ENCODE results near the gene PCDHB14. TPM values are rescaled to one million over a fixed set of nuclear protein-coding genes. Genes with fewer than 3 reads are reported as not detected.

Gene PCDHB14
- total RNA-seq, 2 donors from 2014 or later, result 0.62 to 1.8 TPM

DNA sequence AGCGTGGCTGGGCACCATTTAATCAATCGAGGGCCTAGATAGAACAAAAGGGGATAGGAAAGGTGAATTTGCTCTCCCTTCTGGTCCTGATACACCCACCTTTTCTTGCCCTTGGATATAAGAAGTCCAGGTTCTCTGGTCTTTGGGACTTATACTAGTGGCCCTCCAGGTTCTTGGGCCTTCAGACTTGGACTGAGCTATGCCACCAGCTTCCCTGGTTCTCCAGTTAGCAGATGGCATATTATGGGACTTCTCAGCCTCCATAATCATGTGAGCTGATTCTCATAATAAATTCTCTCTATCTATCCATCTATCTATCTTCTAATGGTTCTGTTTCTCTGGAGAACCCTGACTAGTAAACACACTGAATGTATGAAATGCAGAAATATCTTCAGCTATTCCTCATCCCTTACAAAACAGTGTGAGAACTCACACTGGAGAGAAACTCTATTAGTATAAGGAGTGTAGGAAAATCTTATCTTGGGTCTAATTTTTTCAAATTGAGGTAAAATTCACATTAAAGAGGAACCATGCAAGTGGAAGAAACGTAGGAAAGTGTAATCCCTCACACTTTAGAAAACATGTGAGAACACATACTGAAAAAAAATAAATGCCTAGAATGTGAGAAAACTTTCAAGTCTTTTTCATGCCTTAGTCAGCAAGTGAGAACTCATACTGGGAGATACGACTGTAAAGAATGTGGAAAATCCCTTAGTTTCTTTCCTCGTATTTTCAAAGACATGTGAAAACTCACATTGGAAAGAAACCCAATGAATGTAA lies 37.5 kb downstream of the PCDHB14 start:
- Histone ChIP-seq H3K27ac (no peak overlapping the region), H3K4me3 (no peak overlapping the region), H3K27me3 (no peaks in the 10 kb centered on the region), H3K9ac (ENCODE audit: low read depth in 2 of 2, low read length in 2 of 2) (no peak overlapping the region), H3K4me1 (no peaks in the 10 kb centered on the region), H3K9me3 (peaks cover 41% of the 10 kb centered on the region), H3K36me3 (no peaks in the 10 kb centered on the region)
- DNase-seq, result no peak
- intact Hi-C loops (cut with DNase I), result no loop called here
- no peak for TF ChIP-seq CTCF (IDR thresholded peaks at IDR 0.05)

GRCh38 chr5:141261238-141261546 lies 38.0 kb downstream of the PCDHB14 start:
- H3K27me3 ChIP-seq, result no peaks in the 10 kb centered on the region
- no peak for DNase-seq
- intact Hi-C loops (cut with DNase I), result no loop called here
- H3K9ac ChIP-seq (ENCODE audit: low read depth in 2 of 2, low read length in 2 of 2), result no peak overlapping the region
- no peak overlapping the region for H3K27ac ChIP-seq
- no peak overlapping the region for H3K4me3 ChIP-seq
- peaks cover 41% of the 10 kb centered on the region for H3K9me3 ChIP-seq
- no peak for TF ChIP-seq CTCF (IDR thresholded peaks at IDR 0.05)
- H3K4me1 ChIP-seq, result no peaks in the 10 kb centered on the region
- H3K36me3 ChIP-seq, result no peaks in the 10 kb centered on the region

- H3K9ac ChIP-seq (ENCODE audit: low read depth in 2 of 2, low read length in 2 of 2), result no peak overlapping the region
- H3K36me3 ChIP-seq, result no peaks in the 10 kb centered on the region
- H3K4me1 ChIP-seq, result no peaks in the 10 kb centered on the region
- intact Hi-C loops (cut with DNase I), result no loop called here
- H3K27ac ChIP-seq, result no peak overlapping the region
- DNase-seq, result no peak
- H3K9me3 ChIP-seq, result peaks cover 3% of the 10 kb centered on the region
- H3K4me3 ChIP-seq, result no peak overlapping the region
- no peak for TF ChIP-seq CTCF (IDR thresholded peaks at IDR 0.05)
- H3K27me3 ChIP-seq, result no peaks in the 10 kb centered on the region
Observed at GRCh38 chr5:141269195-141269594, 46.1 kb downstream of the PCDHB14 start.

GRCh38 chr5:141272906-141273305 lies 49.8 kb downstream of the PCDHB14 start:
- no peak overlapping the region for H3K9ac ChIP-seq (ENCODE audit: low read depth in 2 of 2, low read length in 2 of 2)
- H3K4me1 ChIP-seq, result no peaks in the 10 kb centered on the region
- intact Hi-C loops (cut with DNase I), result no loop called here
- H3K27ac ChIP-seq, result no peak overlapping the region
- H3K27me3 ChIP-seq, result no peaks in the 10 kb centered on the region
- no peak for DNase-seq
- TF ChIP-seq CTCF (IDR thresholded peaks at IDR 0.05), result no peak
- no peaks in the 10 kb centered on the region for H3K36me3 ChIP-seq
- H3K4me3 ChIP-seq, result no peak overlapping the region
- no peaks in the 10 kb centered on the region for H3K9me3 ChIP-seq

Other genes starting within 250 kb of the PCDHB14 start
- not detected for gene PCDHB1, start 172.0 kb upstream of the PCDHB14 start, total RNA-seq
- 1 to 10 TPM in 1 of 2 donors, under 1 TPM in 1; 0.40 to 1.6 TPM for gene PCDHB2, start 128.7 kb upstream of the PCDHB14 start, total RNA-seq
- 1 to 10 TPM in 1 of 2 donors, under 1 TPM in 1; 0.40 to 1.5 TPM for gene PCDHB3, start 122.9 kb upstream of the PCDHB14 start, total RNA-seq
- under 1 TPM; 0.17 to 0.96 TPM for gene PCDHB4, start 101.5 kb upstream of the PCDHB14 start, total RNA-seq
- gene PCDHB5, start 88.1 kb upstream of the PCDHB14 start, total RNA-seq, result under 1 TPM; 0.10 to 0.66 TPM
- gene PCDHB6, start 73.3 kb upstream of the PCDHB14 start, total RNA-seq, result under 1 TPM; 0.11 to 0.15 TPM
- gene PCDHB7, start 50.7 kb upstream of the PCDHB14 start, total RNA-seq, result under 1 TPM; 0.15 to 0.40 TPM
- gene PCDHB8, start 45.6 kb upstream of the PCDHB14 start, total RNA-seq, result under 1 TPM; 0.25 to 0.40 TPM
- gene PCDHB16, start 41.0 kb upstream of the PCDHB14 start, total RNA-seq, result under 1 TPM; 0.17 to 0.53 TPM
- gene PCDHB9, start 36.2 kb upstream of the PCDHB14 start, total RNA-seq, result under 1 TPM; 0.47 to 0.53 TPM
- 1 to 10 TPM in 1 of 2 donors, under 1 TPM in 1; 0.17 to 1.1 TPM for gene PCDHB10, start 31.0 kb upstream of the PCDHB14 start, total RNA-seq
- 1 to 10 TPM in 1 of 2 donors, under 1 TPM in 1; 0.59 to 2.2 TPM for gene PCDHB11, start 23.7 kb upstream of the PCDHB14 start, total RNA-seq
- gene PCDHB12, start 14.6 kb upstream of the PCDHB14 start, total RNA-seq, result under 1 TPM; 0.40 to 0.56 TPM
- gene PCDHB13, start 9.4 kb upstream of the PCDHB14 start, total RNA-seq, result 1 to 10 TPM in 1 of 2 donors, under 1 TPM in 1; 0.40 to 1.3 TPM
- 1 to 10 TPM in 1 of 2 donors, under 1 TPM in 1; 0.27 to 1.8 TPM for gene PCDHB15, start 22.1 kb downstream of the PCDHB14 start, total RNA-seq
- gene SLC25A2, start 80.7 kb downstream of the PCDHB14 start, total RNA-seq, result 1 to 10 TPM in 1 of 2 donors, under 1 TPM in 1; 0.21 to 1.1 TPM
- 10 to 100 TPM; 49.3 to 70.2 TPM for gene TAF7, start 97.4 kb downstream of the PCDHB14 start, total RNA-seq
- under 1 TPM; 0.10 to 0.37 TPM for gene PCDHGA1, start 107.2 kb downstream of the PCDHB14 start, total RNA-seq
- under 1 TPM; 0.22 to 0.50 TPM for gene PCDHGA2, start 115.4 kb downstream of the PCDHB14 start, total RNA-seq
- under 1 TPM; 0.10 to 0.21 TPM for gene PCDHGA3, start 120.5 kb downstream of the PCDHB14 start, total RNA-seq
- 1 to 10 TPM in 1 of 2 donors, under 1 TPM in 1; 0.15 to 1.7 TPM for gene PCDHGB1, start 126.8 kb downstream of the PCDHB14 start, total RNA-seq
- 1 to 10 TPM in 1 of 2 donors, under 1 TPM in 1; 0.20 to 1.4 TPM for gene PCDHGA4, start 131.7 kb downstream of the PCDHB14 start, total RNA-seq
- gene PCDHGB2, start 136.7 kb downstream of the PCDHB14 start, total RNA-seq, result 1 to 10 TPM in 1 of 2 donors, under 1 TPM in 1; 0.47 to 1.8 TPM
- gene PCDHGA5, start 140.8 kb downstream of the PCDHB14 start, total RNA-seq, result 1 to 10 TPM in 1 of 2 donors, under 1 TPM in 1; 0.52 to 1.1 TPM
- gene PCDHGB3, start 146.9 kb downstream of the PCDHB14 start, total RNA-seq, result 1 to 10 TPM in 1 of 2 donors, under 1 TPM in 1; 0.57 to 1.1 TPM
- 1 to 10 TPM in 1 of 2 donors, under 1 TPM in 1; 0.82 to 1.5 TPM for gene PCDHGA6, start 150.5 kb downstream of the PCDHB14 start, total RNA-seq
- 1 to 10 TPM in 1 of 2 donors, under 1 TPM in 1; 0.59 to 1.0 TPM for gene PCDHGA7, start 159.4 kb downstream of the PCDHB14 start, total RNA-seq
- gene PCDHGB4, start 164.4 kb downstream of the PCDHB14 start, total RNA-seq, result under 1 TPM; 0.69 to 0.96 TPM
- gene PCDHGA8, start 169.3 kb downstream of the PCDHB14 start, total RNA-seq, result under 1 TPM; 0.17 to 0.48 TPM
- gene PCDHGB5, start 174.6 kb downstream of the PCDHB14 start, total RNA-seq, result 1 to 10 TPM; 2.1 to 3.1 TPM
- gene PCDHGA9, start 179.4 kb downstream of the PCDHB14 start, total RNA-seq, result 1 to 10 TPM; 1.1 to 2.2 TPM
- gene PCDHGB6, start 184.7 kb downstream of the PCDHB14 start, total RNA-seq, result 1 to 10 TPM; 1.0 to 1.8 TPM
- gene PCDHGA10, start 189.6 kb downstream of the PCDHB14 start, total RNA-seq, result 1 to 10 TPM; 2.7 to 4.7 TPM
- 1 to 10 TPM; 2.5 to 3.3 TPM for gene PCDHGB7, start 194.3 kb downstream of the PCDHB14 start, total RNA-seq
- 1 to 10 TPM; 1.3 to 1.6 TPM for gene PCDHGA11, start 197.7 kb downstream of the PCDHB14 start, total RNA-seq
- gene PCDHGA12, start 207.2 kb downstream of the PCDHB14 start, total RNA-seq, result 1 to 10 TPM; 1.0 to 1.5 TPM

Data from colonic mucosa (tissue), 4 donors.